Stimulated activated CD8-positive, alpha-beta memory T cell treated with anti-CD3 and anti-CD28 coated beads, Interleukin-4, amount 100 ng/mL, for 1 hour (primary cell): ENCODE measurements around the gene GMPS.
"Not testable (repeated sequence)": the region's sequence is repeated elsewhere in the genome, so short reads cannot be mapped to it uniquely, and the experiment has no call there.

ENCODE experiments used
- DNase-seq, 2 donors: peaks; one replicate each; pipeline ENCODE4 v3.0.0-alpha.2; 2020; ENCODE audit warnings: low read depth in 2 of 2, low spot score in 1 of 2

The GMPS gene

DNA sequence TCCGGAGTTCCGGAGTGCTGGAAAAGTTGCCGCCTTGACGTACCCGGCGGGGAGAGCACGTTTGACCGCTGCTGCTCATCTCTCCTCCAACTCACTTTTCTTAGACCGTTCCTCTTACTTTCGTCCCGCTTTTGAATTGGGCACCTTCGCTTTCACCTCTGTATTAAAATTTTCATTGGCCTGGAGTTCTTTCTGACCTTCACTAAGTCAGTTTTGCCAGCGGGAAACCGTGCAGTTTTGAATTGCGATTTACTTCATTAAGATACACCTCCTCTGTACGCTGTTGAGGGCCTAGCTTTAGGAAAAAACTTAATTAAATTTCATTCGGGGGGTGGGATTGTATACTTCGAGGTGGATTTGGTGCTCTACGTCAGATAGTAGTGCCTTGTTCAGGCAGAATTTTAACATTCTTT is 1.3 kb downstream of the GMPS start:
- DNase-seq = no peak

DNA sequence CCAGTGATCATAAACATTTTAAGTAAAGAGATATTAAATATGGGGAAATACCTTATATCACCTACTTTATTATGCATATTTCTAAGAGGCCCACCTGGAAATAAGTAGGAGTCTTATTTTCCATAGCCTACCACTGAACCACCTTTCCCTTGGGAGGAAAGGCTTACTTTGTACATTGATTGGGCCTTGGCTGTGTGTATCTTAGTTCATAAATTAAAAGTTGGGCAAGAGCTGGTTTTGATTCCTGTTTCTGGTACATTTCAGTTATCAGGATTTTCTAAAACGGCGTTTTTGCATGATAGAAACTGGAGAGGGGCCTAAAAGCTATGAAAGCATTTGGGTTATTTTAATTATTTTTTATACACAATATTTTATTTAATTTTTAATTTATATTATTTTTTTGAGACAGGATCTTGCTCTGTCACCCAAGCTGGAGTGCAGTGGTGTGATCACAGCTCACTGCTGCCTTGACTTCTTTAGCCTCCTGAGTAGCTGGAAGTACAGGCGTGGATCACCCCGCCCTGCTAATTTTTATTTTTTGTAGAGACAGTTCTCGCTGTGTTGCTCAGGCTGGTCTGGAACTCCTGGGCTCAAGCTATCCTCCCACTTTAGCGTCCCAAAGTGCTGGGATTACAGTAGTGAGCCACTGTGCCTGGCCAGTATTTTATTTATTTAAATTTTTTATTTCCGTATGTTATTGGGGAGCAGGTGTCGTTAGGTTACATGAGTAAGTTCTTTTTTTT is 2.6 kb downstream of the GMPS start:
- DNase-seq = no peak

DNA sequence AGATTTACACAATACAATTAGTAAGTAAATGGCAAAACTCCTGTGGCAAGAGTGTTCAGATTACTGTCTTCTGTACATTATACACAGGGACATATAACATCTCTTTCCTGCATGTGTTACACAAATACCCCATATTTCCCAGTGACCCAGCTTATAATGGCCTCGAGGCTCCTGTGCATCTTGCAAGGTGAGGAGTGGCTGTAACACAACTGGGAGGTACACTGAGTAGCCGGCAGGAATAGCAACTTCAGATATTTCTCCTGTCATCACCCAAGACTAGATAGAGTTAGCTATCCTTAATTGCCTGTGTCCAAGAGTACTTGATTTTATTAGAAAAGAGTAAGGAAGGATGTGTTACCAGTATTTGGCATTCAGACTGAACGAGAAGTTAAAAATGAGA is 5.6 kb downstream of the GMPS start:
- no peak for DNase-seq

DNA sequence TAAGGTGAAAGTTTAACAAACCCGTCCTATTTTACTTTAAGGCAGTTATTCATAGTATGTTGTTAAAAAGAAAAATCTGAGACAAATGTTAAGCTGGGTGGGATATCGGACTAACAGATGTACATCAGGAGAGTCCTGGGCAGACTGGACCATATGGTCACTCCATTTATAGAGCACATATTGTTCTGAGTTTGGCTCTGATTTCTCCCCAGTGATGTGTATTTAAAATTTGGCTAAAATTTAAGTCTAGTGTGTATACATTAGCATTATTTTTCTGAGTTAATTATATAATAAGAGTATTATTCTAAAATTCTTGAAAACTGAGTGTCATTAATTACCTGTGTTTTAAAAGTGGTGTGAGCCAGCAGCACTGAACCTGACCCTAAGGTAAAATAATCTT is 6.1 kb downstream of the GMPS start:
- DNase-seq = no peak

DNA sequence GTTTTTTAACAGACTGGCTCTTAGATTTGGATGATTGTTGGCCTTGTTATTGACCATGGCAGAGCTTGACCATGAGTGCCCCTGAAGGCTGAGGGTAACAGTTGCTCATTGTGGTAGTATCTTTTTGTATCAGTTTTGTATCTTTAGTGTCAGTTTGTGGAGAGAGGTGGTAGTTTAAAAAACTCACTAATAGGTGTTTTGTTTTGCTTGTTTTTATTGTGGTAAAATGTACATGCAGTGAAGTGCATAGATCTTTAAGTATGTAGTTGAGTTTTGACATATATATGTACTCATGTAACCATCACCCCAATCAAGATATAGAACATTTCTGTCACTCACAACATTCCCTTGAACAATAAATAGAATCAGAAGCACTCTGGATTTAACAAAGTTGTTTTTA is 9.8 kb downstream of the GMPS start:
- DNase-seq = no peak

DNA sequence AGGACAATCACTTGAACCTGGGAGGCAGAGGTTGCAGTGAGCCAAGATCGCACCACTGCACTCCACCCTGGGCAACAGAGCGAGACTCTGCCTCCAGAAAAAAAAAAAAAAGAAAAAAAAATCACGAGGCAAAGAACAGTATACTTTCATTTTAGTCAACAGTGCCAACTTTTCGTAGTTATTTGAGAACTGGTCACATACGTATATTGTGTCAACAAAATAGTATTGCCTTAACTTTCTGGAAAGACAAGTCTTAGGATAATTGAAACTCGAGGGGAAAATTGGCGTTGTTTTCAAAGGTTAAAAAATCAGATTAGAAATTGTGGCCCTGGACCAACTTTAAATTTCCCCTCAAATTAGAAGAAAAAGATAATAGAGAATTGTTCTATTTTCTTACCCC is 13.8 kb downstream of the GMPS start:
- DNase-seq = no peak

DNA sequence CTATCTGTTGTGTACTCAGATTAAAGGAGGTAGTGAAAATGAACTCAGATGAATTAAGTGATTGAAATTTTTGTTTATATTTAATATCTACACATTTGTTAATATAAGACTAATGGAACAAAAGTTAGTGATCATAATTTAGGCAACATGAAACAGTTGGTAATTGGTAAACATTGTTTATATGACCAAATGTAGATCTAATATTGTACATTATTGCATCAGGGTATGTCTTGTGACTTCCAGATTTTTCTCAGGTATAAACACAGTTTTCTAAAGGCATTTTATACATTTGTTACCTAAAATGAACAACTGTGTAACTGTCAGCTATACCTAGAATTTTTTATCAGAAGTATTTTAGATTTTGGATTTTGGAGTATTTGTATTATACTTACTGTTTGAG is 14.8 kb downstream of the GMPS start:
- no peak for DNase-seq

DNA sequence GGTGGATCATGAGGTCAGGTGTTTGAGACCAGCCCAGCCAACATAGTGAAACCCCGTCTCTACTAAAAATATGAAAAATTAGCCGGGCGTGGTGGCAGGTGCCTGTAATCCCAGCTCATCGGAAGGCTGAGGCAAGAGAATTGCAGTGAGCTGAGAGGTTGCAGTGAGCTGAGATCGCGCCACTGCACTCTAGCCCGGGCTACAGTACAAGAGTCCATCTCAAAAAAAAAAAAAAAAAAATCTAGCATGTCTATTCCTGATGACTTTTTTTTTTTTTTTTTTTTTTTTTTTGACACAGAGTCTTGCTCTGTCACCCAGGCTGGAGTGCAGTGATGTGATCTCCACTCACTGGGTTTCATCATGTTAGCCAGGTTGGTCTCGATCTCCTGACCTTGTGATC is 15.9 kb downstream of the GMPS start:
- DNase-seq = not testable (repeated sequence)

DNA sequence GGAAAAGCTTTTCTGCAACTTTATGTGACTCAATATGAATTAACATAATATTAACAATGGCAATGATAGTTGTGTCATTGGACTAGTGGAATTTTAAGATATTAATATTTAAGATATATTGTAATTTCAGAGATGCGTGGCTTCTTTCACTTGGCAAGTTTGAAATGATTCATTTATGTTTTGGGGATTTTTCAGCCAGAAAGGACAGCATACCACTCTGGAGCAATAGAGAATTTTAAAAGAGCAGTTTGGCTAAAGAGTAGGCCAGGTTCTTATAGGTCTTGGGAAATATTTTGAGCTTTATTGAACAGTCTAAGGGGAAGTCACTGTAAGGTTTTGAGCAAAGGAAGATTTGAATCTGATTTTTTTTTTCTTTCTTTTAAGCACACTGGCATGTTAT is 16.5 kb downstream of the GMPS start:
- no peak for DNase-seq

DNA sequence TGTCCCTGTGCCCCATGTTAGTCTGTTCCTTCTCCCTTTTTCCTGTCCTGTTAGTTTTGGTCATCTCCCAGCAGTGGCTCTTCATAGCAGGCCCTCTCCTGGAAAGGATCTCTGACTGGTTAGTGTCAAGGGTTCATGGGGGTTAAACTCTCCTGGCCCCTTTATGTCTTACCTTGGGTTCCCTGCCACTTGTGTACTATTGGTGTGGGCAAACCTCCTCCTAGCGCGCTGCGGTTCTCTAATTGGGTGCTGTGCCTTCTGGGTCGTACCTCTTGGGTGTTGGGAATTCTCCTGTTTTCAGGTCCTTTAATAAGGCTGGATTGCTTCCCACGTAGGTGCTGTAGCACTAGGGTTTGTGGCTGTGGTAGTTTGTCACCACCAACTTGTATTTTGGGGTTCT is 18.8 kb downstream of the GMPS start:
- DNase-seq = no peak

DNA sequence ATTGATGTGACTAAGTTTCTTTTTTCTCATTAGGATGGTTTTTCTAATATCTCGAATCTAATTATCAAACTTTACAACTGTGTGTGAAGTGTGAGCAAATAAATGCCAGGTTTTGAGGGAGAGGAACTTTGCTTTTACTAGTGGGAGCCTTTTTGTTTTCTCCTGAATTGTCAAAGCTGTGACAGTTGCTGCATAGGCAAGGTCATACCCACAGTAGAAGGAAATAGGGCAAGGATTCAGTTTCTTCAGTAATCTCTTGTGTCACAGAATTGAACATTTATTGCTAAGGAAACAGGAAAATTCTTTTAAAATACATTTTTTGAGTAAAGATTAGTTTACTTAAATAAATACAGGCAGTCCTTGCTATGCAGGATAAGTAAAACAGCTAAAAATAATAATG is 19.5 kb downstream of the GMPS start:
- no peak for DNase-seq

DNA sequence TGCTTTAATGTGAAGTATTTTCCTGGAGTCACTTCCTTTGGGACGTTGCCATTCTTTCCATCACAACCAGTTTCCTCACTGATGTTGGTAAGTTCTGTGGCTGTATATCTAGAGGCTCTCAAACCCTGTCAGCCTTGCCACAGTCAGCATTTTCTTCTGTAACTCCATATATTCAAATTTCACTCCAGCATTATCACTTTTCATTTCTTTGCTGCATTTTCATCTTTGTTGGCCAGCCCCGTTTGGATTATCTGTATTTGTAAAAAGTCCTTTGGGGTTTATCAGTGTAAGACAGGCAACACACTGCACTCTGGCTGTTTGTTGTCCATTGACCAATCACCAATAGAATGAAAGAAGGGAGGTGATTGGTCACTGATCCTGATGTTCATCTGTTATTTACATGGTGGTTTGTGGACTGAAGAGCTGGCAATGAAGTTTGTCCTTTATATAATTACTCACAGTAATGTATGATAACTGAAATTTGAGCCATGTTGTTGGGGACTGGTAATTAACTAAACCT is 20.3 kb downstream of the GMPS start:
- no peak for DNase-seq

DNA sequence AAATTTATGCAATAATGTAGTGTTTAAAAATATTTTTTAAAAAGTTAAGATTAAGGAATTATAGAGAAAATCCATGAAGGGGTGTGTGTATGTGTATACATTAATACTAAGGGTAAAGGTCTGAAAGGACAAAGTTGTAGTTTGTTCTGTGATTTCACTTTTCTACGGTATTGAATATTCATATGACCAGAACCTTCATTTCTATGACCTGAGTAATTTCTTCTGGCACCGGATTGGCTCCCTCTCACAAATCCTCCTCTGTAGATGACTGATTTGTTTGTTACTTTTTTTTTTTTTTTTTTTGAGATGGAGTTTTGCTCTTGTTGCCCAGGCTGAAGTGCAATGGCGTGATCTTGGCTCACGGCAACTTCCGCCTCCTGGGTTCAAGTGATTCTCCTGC is 20.9 kb downstream of the GMPS start:
- no peak for DNase-seq

DNA sequence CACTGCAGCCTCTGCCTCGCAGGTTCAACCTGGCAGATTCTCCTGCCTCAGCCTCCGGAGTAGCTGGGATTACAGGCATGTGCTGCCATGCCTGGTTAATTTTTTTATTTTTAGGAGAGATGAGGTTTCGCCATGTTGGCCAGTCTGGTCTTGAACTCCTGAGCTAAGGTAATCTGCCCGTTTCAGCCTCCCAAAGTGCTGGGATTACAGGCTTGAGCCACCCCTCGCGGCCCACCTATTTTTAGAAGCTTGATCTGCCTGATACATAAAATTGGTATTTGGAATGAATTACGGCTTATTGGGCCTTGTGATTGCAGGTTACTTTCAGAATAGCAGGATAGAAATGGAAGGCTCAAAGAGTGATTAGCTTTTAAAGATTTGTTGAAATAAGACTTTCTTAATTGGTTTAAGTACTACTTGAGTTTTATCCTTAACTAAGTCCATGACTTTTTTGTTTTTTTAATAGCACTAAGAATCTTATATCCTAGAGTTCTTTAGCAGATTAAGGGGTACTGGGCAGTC is 25.0 kb downstream of the GMPS start:
- no peak for DNase-seq

DNA sequence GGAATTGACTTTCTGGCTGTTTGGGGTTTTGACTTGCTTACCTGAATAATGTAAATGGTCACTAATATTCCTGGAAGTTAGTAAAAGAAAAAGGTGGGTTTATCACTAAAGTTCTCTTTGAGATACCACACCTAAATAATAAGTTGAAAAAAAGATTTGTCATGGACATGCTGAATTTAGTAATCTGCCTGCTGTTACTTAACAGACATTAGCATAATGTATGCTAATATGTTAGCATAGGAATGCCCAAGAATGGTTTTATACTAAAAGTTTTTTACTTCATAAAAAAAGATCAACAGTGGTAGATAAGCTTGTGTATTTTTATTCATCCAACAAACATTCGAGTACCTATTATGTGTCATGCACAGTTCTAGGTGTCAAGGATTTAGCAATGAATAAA is 36.5 kb downstream of the GMPS start:
- DNase-seq = no peak

DNA sequence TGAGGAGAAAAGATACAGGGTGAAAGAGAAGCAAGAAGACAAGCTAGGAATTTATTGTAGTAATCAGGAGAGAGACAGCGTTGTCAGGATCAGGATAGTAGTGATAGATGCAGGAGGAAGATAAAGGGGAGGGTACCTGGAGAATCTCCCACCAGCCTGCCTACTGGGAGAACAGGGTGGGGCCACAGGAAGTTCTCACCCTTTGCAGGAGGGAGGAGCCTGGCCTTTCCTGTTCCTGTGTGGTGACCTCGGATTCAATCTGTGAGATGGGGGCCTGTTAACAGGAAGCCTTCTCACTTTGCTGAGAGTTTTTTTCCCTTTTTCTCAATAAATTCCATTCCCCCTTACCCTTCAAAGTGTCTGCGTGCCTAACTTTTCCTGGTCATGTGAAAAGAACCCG is 37.6 kb downstream of the GMPS start:
- DNase-seq = no peak

DNA sequence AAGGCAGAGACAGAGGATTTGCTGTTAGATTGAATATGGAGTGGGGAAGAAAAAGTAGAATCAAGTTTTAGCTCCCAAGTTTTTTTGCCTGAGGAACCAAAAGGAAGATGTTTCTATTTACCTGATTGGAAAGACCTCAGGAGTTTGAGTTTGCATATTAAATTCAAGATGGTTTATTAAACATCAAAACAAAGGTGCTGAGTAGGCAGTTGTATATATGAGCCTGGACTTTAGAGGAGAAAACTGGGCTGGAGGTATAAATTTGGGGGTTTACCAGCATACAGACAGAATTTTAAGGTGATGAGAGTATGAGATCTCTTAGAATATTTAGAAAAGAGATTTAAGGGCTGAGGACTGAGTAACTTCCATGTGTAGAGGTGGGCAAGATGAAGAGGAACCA is 38.2 kb downstream of the GMPS start:
- DNase-seq = no peak

DNA sequence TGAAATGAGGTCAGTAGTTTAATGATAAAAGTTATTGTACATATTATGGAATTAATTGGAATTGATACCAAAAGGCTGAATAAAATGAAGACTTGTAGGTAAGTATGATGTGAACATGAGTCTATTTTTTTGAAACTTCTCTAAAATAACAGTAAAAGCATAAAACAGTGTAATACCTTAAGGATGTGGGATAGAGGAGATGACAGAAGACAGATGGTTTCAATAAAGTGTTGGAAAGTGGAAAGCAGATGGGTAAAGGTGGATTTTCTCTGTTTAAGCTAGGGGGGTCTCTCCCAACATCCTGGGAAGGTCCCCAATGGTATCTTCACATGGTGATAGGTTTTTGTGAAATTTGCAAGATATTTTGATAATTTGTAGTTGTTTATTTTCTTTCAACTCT is 41.6 kb downstream of the GMPS start:
- no peak for DNase-seq

DNA sequence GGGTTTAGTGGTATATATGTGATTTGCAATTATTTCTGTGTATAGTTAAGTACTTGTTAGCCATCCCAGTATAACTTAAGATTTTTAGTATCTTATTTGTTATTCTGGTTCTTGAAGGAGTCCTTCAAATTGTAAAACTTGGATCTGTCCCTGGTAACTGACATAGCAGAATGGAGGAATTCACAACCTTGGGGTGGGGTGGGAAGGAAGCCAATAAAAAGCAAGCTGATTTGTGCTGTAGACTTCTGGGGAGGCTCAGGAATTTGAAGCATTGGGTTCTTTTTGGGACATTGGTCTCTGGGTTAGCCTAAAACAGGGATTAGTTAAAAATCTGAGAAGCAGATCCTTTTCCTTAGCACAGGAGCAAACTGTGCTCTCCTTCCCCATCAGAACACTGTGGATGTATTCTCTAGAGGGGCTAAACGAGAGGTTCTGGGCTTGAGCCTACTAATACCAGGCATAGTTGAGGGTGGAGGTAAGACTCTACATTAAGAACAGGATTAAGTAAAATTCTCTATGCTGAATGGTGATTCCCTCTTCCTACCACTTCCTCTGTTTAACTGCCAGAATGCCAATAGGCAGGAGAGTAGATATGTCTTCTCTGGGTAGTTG is 42.2 kb downstream of the GMPS start:
- DNase-seq = no peak

DNA sequence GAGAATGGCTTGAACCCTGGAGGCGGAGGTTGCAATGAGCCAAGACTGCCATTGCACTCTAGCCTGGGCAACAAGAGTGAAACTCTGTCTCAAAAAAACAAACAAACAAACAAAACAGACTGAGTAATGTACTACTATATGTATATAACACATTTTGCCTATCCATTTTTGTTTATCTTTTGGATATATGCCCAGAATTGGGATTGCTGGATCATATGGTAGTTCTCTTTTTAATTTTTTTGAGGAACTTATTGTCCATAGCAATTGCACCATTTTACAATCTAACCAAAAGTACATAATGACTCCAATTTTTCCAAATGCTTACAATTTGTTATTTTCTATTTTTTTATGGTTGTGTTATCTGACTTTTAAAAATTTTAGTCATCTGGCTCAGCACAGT is 47.3 kb downstream of the GMPS start:
- DNase-seq = no peak

DNA sequence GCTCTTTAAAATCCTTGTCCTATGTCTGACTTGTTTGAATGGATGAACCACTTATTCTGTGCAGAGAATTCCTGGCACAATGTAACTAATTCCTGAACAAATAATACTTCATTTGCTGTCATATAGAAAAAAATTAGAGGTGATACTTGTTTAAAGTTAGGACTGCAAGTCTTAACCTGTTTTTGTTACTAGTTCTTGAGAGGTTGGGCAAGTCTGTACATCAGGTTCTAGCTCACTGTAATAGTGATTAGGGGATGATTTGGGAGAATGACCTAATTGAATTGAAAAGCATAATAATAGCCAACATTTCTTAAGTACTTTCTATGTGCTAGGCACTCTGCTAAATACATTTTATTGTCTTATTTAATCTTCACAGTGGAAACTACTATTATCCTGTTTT is 49.3 kb downstream of the GMPS start:
- DNase-seq = no peak

DNA sequence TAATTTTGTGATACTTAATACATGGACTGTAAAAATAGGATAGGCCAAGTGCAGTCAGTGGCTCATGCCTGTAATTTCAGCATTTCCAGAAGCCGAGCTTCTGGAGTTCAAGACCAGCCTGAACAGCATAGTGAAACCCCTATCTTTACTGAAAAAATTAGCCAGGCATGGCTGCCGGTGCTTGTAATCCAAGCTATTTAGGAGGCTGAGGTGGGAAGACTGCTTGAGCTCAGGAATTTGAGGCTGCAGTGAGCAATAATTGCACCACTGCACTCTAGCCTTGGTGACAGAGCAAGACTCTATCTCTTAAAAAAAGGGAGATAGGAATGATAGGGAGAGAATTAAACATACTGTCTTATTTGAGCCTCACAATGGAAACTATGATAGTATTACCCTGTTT is 51.0 kb downstream of the GMPS start:
- DNase-seq = no peak

DNA sequence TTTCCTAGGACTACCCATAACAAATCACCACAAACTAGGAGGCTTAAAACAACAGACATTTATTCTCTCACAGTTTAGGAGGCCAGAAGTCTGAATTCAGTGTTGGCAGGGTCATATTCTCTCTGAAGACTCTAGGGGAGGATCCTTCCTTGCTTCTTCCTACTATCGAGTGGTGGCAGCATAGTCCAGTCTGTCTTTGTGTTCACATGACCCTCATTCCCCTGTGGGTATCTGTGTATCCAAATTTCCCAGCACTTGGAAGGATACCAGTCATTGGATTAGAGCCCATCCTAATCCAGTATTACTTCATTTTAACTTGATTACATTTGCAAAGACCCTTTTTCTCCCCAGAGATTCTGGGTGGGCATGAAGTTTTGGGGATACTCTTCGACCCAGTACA is 63.8 kb downstream of the GMPS start:
- no peak for DNase-seq
